Activated B cell treated with CpG ODN at 0.5 μM for 24 hours (primary cell): ENCODE measurements around the gene ITSN1. TPM values are rescaled to one million over a fixed set of nuclear protein-coding genes. Genes with fewer than 3 reads are reported as not detected.
"Not testable (repeated sequence)": the region's sequence is repeated elsewhere in the genome, so short reads cannot be mapped to it uniquely, and the experiment has no call there.

ENCODE experiments used
- ATAC-seq: fragments of 200-7000 bp; cut with Tn5 transposase; one replicate; pipeline ENCODE4 v1.10.0; 2021; ENCODE audit warnings: low read depth, mild to moderate bottlenecking, moderate library complexity
- CTCF ChIA-PET: fragments of 350-600 bp; sonication (Branson Sonifier 250); formaldehyde crosslinking; loops from one replicate; lab custom pipeline; 2021; ENCODE audit warnings: antibody characterized with exemption; lab: Charles Lee
- POLR2A ChIA-PET: fragments of 350-600 bp; sonication (Branson Sonifier 250); formaldehyde crosslinking; loops from one replicate; lab custom pipeline; 2021; ENCODE audit warnings: antibody characterized with exemption; lab: Charles Lee
- DNase-seq: peaks from one replicate; pipeline ENCODE4 v3.0.0; 2022
- H3K27ac Mint-ChIP-seq: one replicate; pipeline ENCODE4 v1.8.0; 2020; ENCODE audit warnings: mixed read lengths
- H3K27me3 Mint-ChIP-seq: one replicate; pipeline ENCODE4 v1.8.0; 2021; ENCODE audit warnings: mixed read lengths
- H3K36me3 Mint-ChIP-seq: one replicate; pipeline ENCODE4 v1.8.0; 2021; ENCODE audit warnings: low read depth, mixed read lengths
- H3K4me1 Mint-ChIP-seq: one replicate; pipeline ENCODE4 v1.8.0; 2021; ENCODE audit warnings: mixed read lengths
- H3K4me3 Mint-ChIP-seq: one replicate; pipeline ENCODE4 v1.8.0; 2020; ENCODE audit warnings: mild to moderate bottlenecking, mixed read lengths
- H3K9me3 Mint-ChIP-seq: one replicate; pipeline ENCODE4 v1.8.0; 2020; ENCODE audit warnings: mixed read lengths
- intact Hi-C: fragments of 100-400 bp; cut with micrococcal nuclease; formaldehyde crosslinking; loops from one replicate; pipeline ENCODE4 v1.15.1; 2024
- total RNA-seq: library from RNA; stranded (reverse); gene quantifications from 2 replicates; pipeline ENCODE4 v1.2.3, GENCODE V29; 2022
- TF ChIP-seq, protein P1 (sequence below): fragments of 200-600 bp; IDR thresholded peaks from one replicate; pipeline ENCODE4 v1.8.0; 2022; ENCODE audit warnings: antibody characterized with exemption, mild to moderate bottlenecking

ITSN1 gene
- total RNA-seq, 1 donor from 2014 or later = 2.9 TPM

DNA sequence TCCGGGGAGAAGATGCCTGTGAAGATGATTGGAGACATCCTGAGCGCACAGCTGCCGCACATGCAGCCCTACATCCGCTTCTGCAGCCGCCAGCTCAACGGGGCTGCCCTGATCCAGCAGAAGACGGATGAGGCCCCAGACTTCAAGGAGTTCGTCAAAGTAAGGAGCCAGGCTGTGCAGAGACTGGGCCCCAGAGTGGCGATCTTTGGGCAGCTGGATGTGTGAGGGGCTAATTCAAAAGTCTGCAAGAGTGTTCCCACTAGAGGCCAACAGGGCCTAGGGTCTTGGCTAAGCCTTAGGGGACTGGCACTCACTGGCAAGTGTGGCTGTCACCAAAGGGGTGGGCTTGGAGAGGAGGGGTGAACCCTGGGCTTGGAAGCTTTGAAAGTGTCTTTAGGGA, 222.9 kb downstream of the ITSN1 start:
- Mint-ChIP-seq H3K4me3 (no peak overlapping the region), H3K27ac (no peak overlapping the region), H3K27me3 (peaks cover 4% of the 10 kb centered on the region), H3K36me3 (no peaks in the 10 kb centered on the region), H3K9me3 (no peaks in the 10 kb centered on the region), H3K4me1 (no peaks in the 10 kb centered on the region)
- TF ChIP-seq, protein P1, sequence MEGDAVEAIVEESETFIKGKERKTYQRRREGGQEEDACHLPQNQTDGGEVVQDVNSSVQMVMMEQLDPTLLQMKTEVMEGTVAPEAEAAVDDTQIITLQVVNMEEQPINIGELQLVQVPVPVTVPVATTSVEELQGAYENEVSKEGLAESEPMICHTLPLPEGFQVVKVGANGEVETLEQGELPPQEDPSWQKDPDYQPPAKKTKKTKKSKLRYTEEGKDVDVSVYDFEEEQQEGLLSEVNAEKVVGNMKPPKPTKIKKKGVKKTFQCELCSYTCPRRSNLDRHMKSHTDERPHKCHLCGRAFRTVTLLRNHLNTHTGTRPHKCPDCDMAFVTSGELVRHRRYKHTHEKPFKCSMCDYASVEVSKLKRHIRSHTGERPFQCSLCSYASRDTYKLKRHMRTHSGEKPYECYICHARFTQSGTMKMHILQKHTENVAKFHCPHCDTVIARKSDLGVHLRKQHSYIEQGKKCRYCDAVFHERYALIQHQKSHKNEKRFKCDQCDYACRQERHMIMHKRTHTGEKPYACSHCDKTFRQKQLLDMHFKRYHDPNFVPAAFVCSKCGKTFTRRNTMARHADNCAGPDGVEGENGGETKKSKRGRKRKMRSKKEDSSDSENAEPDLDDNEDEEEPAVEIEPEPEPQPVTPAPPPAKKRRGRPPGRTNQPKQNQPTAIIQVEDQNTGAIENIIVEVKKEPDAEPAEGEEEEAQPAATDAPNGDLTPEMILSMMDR = no peak
- POLR2A ChIA-PET = no interaction called here
- DNase-seq (no peak), ATAC-seq (no peak)
- CTCF ChIA-PET = no interaction called here
- intact Hi-C loops = no loop called here

DNA sequence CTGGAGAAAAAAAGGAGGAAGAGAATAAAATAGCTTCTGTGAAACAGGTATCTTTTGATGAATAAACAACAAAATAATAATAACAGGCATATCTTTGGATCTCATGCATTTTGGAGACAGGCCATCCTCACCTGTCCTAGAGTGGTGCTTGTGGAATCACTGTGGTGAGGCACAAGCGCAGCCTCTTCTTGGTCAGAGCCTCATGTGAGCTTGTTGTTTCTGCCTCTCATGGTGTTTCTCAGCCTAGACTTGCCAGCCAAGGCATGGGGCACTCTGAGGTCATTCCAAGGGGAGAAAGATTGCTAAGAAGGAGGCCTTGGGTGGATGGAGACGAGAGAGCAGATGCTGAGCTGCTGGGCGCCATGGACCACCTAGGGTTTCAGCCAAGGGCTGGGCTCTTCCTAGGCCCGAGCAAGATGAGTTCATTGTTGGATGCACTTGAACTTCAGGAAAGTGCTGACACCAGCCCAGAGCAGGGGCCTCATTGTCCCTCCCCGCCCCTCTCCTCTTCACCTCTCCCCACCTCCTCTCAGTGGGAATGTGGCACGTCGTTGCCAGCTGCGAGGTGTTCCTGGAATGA, 223.8 kb downstream of the ITSN1 start:
- Mint-ChIP-seq H3K4me3 (no peak overlapping the region), H3K4me1 (no peaks in the 10 kb centered on the region), H3K9me3 (no peaks in the 10 kb centered on the region), H3K27me3 (peaks cover 4% of the 10 kb centered on the region), H3K27ac (no peak overlapping the region), H3K36me3 (no peaks in the 10 kb centered on the region)
- POLR2A ChIA-PET = no interaction called here
- CTCF ChIA-PET = no interaction called here
- ATAC-seq (no peak), DNase-seq (no peak)
- TF ChIP-seq, protein P1 = no peak
- intact Hi-C loops = no loop called here

GRCh38 chr21:33866826-33867225, 224.5 kb downstream of the ITSN1 start:
- H3K4me3 Mint-ChIP-seq = no peak overlapping the region
- H3K4me1 Mint-ChIP-seq = no peaks in the 10 kb centered on the region
- no peaks in the 10 kb centered on the region for H3K36me3 Mint-ChIP-seq
- ATAC-seq (no peak), DNase-seq (no peak)
- ChIA-PET CTCF (no interaction called here), POLR2A (no interaction called here)
- no peaks in the 10 kb centered on the region for H3K9me3 Mint-ChIP-seq
- intact Hi-C loops = no loop called here
- no peak overlapping the region for H3K27ac Mint-ChIP-seq
- TF ChIP-seq, protein P1 = no peak
- peaks cover 4% of the 10 kb centered on the region for H3K27me3 Mint-ChIP-seq

DNA sequence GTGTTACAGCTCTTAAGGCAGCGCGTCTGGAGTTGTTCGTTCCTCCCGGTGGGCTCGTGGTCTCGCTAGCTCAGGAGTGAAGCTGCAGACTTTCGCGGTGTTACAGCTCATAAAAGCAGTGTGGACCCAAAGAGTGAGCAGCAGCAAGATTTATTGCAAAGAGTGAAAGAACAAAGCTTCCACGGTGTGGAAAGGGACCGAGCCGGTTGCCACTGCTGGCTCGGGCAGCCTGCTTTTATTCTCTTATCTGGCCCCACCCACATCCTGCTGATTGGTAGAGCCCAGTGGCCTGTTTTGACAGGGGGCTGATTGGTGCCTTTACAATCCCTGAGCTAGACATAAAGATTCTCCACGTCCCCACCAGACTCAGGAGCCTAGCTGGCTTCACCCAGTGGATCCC, 225.6 kb downstream of the ITSN1 start:
- H3K4me1 Mint-ChIP-seq, DNase-seq, POLR2A ChIA-PET, H3K9me3 Mint-ChIP-seq, CTCF ChIA-PET, H3K27ac Mint-ChIP-seq, H3K36me3 Mint-ChIP-seq, H3K27me3 Mint-ChIP-seq, ATAC-seq, intact Hi-C loops: not testable (repeated sequence)
- H3K4me3 Mint-ChIP-seq = peak overlapping the region; percentile 21

DNA sequence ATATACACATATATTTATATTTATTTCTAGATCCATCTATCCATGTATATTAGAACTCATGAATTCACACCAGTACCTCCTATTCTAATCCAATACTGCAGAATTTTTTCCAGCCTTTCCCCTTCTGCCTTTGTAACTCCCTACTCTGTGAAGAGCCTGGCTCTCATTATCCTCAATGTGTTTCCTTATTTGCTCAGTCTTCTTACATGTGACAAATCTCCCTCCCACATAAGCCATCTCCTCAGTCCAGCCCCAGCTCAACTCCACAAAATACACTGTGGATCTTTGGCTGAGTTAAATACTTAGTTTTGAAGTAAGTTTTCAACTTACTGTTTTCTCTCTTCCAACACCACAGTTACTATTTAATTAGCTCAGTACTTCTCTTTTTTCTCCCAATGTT, 227.6 kb downstream of the ITSN1 start:
- Mint-ChIP-seq H3K27me3 (peaks cover 4% of the 10 kb centered on the region), H3K4me3 (no peak overlapping the region), H3K36me3 (no peaks in the 10 kb centered on the region), H3K27ac (no peak overlapping the region), H3K9me3 (no peaks in the 10 kb centered on the region), H3K4me1 (no peaks in the 10 kb centered on the region)
- DNase-seq (no peak), ATAC-seq (no peak)
- intact Hi-C loops = no loop called here
- TF ChIP-seq, protein P1 = no peak
- POLR2A ChIA-PET = no interaction called here
- CTCF ChIA-PET = no interaction called here

DNA sequence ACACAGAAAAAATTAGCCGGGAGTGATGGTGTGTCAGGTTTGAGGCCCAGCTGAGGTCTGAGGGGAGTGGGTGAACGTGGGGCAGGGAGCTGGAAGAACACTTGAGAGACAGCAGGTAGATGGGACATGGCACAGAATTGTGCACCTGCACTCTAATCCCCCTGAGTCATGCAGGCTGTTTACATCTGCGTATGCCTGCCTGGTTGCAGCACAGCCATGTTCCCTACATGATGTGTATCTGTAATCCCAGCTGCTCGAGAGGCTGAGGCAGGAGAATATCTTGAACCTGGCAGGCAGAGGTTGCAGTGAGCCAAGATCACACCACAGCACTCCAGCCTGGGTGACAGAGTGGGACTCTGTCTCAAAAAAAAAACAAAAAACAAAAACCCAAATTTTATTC, 228.5 kb downstream of the ITSN1 start:
- ATAC-seq (no peak), DNase-seq (no peak)
- CTCF ChIA-PET = no interaction called here
- H3K4me1 Mint-ChIP-seq = no peaks in the 10 kb centered on the region
- intact Hi-C loops = no loop called here
- H3K36me3 Mint-ChIP-seq = no peaks in the 10 kb centered on the region
- H3K27me3 Mint-ChIP-seq = peaks cover 2% of the 10 kb centered on the region
- TF ChIP-seq, protein P1 = no peak
- H3K4me3 Mint-ChIP-seq = no peak overlapping the region
- H3K27ac Mint-ChIP-seq = no peak overlapping the region
- POLR2A ChIA-PET = no interaction called here
- no peaks in the 10 kb centered on the region for H3K9me3 Mint-ChIP-seq
